Measurements from ENCODE around the gene TTC17. TPM values are rescaled to one million over a fixed set of nuclear protein-coding genes. Genes with fewer than 3 reads are reported as not detected.
A peak's percentile ranks its signal among the peaks of the same experiment; 100 is the strongest.

The TTC17 gene
- total RNA-seq, 1 donor from 2014 or later: 93.7 TPM

DNA sequence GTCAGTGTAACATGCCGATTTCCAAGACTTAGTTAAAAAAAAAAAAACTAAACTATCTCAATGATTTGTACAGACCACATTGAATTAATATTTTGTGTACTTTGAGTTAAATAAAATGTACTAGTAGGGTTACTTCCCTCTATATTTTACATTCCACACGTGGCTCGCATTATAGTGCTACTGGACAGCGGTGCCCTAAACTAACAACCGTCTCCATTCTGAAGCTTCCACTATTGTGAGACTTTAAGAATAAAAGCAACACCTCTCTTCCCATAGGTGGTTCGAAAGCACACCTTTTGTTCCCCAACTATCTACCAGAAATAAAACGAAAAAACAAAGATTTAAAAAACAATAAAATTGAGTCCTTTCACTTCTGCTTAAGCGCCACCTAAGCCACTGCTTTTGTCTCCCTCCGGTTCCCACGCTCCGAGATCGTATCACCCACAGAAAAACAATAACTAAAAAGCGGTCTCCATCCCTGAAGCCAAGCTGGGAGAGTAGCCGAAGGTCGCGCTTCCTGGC, 380 bp upstream of the TTC17 start:
- Mint-ChIP-seq H3K4me1 (ENCODE audit: unreplicated experiment) (peaks cover 30% of the 10 kb centered on the region), H3K36me3 (ENCODE audit: unreplicated experiment) (no peaks in the 10 kb centered on the region), H3K27ac (ENCODE audit: unreplicated experiment) (peak overlapping the region; percentile 95), H3K4me3 (ENCODE audit: unreplicated experiment) (peak overlapping the region; percentile 97), H3K9me3 (ENCODE audit: unreplicated experiment) (no peaks in the 10 kb centered on the region), H3K27me3 (ENCODE audit: unreplicated experiment) (no peaks in the 10 kb centered on the region)
- TF ChIP-seq, protein P1, sequence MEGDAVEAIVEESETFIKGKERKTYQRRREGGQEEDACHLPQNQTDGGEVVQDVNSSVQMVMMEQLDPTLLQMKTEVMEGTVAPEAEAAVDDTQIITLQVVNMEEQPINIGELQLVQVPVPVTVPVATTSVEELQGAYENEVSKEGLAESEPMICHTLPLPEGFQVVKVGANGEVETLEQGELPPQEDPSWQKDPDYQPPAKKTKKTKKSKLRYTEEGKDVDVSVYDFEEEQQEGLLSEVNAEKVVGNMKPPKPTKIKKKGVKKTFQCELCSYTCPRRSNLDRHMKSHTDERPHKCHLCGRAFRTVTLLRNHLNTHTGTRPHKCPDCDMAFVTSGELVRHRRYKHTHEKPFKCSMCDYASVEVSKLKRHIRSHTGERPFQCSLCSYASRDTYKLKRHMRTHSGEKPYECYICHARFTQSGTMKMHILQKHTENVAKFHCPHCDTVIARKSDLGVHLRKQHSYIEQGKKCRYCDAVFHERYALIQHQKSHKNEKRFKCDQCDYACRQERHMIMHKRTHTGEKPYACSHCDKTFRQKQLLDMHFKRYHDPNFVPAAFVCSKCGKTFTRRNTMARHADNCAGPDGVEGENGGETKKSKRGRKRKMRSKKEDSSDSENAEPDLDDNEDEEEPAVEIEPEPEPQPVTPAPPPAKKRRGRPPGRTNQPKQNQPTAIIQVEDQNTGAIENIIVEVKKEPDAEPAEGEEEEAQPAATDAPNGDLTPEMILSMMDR (IDR thresholded peaks at IDR 0.05): no peak
- DNase-seq (ENCODE audit: extremely low spot score, unreplicated experiment): no peak

DNA sequence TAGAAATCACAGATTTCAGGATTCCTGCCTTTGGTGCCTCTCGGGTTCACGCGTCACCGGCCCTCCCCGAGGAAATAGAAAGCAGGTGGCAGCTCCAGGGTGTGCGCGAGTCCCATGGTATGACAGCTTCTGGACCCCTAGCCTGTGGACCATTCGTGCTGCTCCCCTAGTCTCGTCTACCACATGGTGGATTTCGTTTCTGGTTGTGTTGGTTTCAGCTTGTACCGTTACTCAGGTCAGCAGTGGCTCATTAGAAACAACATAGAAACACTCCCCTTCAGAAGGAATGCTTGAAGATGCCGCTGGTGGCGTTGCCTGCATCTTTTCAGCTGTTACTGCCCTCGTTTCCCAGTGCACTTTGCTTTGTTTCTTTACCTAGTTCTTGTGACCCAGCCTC, 700 bp downstream of the TTC17 start:
- Mint-ChIP-seq H3K4me1 (ENCODE audit: unreplicated experiment) (peaks cover 30% of the 10 kb centered on the region), H3K27me3 (ENCODE audit: unreplicated experiment) (no peaks in the 10 kb centered on the region), H3K9me3 (ENCODE audit: unreplicated experiment) (no peaks in the 10 kb centered on the region), H3K36me3 (ENCODE audit: unreplicated experiment) (peaks cover 3% of the 10 kb centered on the region), H3K4me3 (ENCODE audit: unreplicated experiment) (peak overlapping the region; percentile 97), H3K27ac (ENCODE audit: unreplicated experiment) (peak overlapping the region; percentile 95)
- TF ChIP-seq, protein P1 (IDR thresholded peaks at IDR 0.05): no peak
- no peak for DNase-seq (ENCODE audit: extremely low spot score, unreplicated experiment)

DNA sequence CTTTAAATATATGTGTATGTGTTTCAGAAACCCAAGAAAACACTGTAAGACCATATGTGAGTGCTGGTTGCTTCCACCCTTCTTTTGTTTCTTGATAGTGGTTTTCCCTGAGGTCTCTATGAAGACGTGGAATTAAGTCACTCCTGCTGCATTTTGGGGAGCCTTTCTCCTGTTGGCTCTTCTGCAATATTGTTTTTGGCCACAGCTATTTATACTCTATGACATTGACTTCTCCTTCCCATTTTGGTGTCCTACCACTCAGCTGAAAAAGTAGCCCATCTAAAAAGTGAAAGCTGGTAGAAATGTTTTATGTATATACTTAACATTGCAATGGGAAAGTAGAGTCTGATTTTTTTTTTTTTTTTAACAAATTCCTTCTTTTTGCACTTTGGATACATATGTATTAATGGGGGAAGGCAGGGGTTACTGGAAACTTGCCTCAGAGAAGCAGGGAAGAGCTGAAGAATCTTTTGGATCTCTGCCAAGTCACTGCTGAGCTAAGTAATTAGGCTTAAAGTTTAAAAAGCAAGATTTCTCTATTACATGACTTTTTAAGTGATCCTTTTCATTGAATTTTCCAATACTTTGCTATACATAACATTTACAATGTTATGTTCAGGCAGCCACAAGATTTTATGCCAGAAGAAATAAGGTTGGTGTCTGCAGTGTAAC, 1.8 kb downstream of the TTC17 start:
- Mint-ChIP-seq H3K4me1 (ENCODE audit: unreplicated experiment) (peaks cover 30% of the 10 kb centered on the region), H3K27ac (ENCODE audit: unreplicated experiment) (no peak overlapping the region), H3K27me3 (ENCODE audit: unreplicated experiment) (no peaks in the 10 kb centered on the region), H3K4me3 (ENCODE audit: unreplicated experiment) (peak overlapping the region; percentile 97), H3K36me3 (ENCODE audit: unreplicated experiment) (peaks cover 6% of the 10 kb centered on the region), H3K9me3 (ENCODE audit: unreplicated experiment) (no peaks in the 10 kb centered on the region)
- TF ChIP-seq, protein P1 (IDR thresholded peaks at IDR 0.05): no peak
- no peak for DNase-seq (ENCODE audit: extremely low spot score, unreplicated experiment)

DNA sequence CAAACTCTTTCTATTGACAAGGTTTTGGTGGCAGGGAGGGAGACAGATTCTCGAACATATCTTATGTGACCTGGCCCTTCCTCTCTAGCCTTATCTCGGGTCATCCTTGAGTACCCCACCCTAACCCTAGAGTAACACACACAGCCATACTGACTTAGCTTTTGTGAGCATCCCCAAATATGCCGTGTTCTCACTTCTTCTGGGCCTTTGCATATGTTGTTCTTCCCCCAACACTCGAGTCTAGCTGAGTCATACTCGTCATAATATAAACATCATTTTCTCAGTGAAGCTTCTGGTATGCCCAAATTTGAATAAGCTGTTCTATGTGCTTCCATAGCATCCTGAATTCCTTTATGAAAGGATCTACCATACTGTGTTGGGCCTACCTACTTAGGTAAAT, 8.0 kb downstream of the TTC17 start:
- H3K9me3 Mint-ChIP-seq (ENCODE audit: unreplicated experiment): no peaks in the 10 kb centered on the region
- H3K27ac Mint-ChIP-seq (ENCODE audit: unreplicated experiment): peak overlapping the region; percentile 69
- no peaks in the 10 kb centered on the region for H3K27me3 Mint-ChIP-seq (ENCODE audit: unreplicated experiment)
- H3K4me1 Mint-ChIP-seq (ENCODE audit: unreplicated experiment): peaks cover 13% of the 10 kb centered on the region
- TF ChIP-seq, protein P1 (IDR thresholded peaks at IDR 0.05): no peak
- peaks cover 28% of the 10 kb centered on the region for H3K36me3 Mint-ChIP-seq (ENCODE audit: unreplicated experiment)
- no peak overlapping the region for H3K4me3 Mint-ChIP-seq (ENCODE audit: unreplicated experiment)
- no peak for DNase-seq (ENCODE audit: extremely low spot score, unreplicated experiment)

DNA sequence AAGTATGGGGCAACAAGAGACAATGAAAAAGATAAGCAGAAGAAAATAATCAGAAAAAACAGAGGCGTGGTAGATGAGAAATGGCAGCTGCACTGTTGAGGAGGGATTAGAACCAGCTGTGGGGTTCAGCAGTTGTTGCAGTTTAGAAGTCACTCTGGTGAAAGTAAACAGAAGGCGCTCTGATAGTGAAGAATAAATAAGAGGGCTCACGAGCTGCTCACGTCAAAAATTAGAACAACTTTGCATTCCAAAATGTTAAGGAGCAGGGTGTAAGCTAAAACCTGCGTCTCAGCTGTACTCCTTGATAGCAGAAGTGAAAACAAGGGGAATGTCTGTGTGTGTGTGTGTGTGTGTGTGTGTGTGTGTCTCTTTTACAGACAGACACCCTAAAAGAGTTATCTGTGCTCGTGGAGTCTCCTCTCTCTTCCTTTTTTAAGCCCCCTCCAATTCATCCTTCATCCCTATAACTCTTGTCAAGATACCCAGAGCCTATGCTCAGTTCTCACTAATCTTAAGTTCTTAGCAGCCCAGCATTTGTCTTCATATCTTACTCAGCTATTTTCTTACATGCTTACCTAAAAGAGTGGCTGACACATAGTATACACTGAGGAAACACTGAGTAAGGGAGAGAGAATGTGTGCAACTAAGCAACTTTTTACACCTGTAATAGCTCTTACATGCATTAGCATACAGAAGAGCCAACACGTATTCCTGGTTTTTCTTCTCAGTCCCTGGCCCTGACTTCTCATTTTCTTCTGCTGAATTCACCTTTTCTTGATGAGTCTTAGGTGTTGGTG, 8.9 kb downstream of the TTC17 start:
- DNase-seq (ENCODE audit: extremely low spot score, unreplicated experiment): no peak
- H3K9me3 Mint-ChIP-seq (ENCODE audit: unreplicated experiment): no peaks in the 10 kb centered on the region
- H3K4me1 Mint-ChIP-seq (ENCODE audit: unreplicated experiment): peaks cover 12% of the 10 kb centered on the region
- no peak overlapping the region for H3K27ac Mint-ChIP-seq (ENCODE audit: unreplicated experiment)
- no peak overlapping the region for H3K4me3 Mint-ChIP-seq (ENCODE audit: unreplicated experiment)
- no peaks in the 10 kb centered on the region for H3K27me3 Mint-ChIP-seq (ENCODE audit: unreplicated experiment)
- peaks cover 29% of the 10 kb centered on the region for H3K36me3 Mint-ChIP-seq (ENCODE audit: unreplicated experiment)
- TF ChIP-seq, protein P1 (IDR thresholded peaks at IDR 0.05): no peak

Measured in osteocyte (in vitro differentiated cells).